Aorta (tissue), 5 donors: Measurements from ENCODE around the gene CTSF. TPM values are rescaled to one million over a fixed set of nuclear protein-coding genes. Genes with fewer than 3 reads are reported as not detected.

ENCODE experiments used
- ATAC-seq: fragments of 200-7000 bp; cut with Tn5 transposase; one replicate; pipeline ENCODE4 v1.9.1; 2022; ENCODE audit warnings: moderate library complexity; ENCODE audit not compliant: low FRiP score
- DNase-seq, 2 donors: peaks; one replicate each; pipeline ENCODE4 v3.0.0-alpha.2; 2020
- H3K27ac ChIP-seq, 2 donors: one replicate each; pipeline ENCODE4 v1.5.1; 2013; ENCODE audit warnings: low read length in 2 of 2, mild to moderate bottlenecking in 2 of 2, moderate library complexity in 2 of 2, control low read depth in 1 of 2, inconsistent platforms in 1 of 2, low read depth in 1 of 2
- H3K27me3 ChIP-seq, 2 donors: one replicate each; pipeline ENCODE4 v1.6.1; 2013; ENCODE audit warnings: control low read depth in 1 of 2, low read length in 1 of 2, mild to moderate bottlenecking in 1 of 2, moderate library complexity in 1 of 2; ENCODE audit not compliant: insufficient read depth in 2 of 2, control insufficient read depth in 1 of 2
- H3K36me3 ChIP-seq, 2 donors: one replicate each; pipeline ENCODE4 v1.6.1; 2013; ENCODE audit warnings: control low read depth in 1 of 2, low read length in 1 of 2, mild to moderate bottlenecking in 1 of 2; ENCODE audit not compliant: insufficient read depth in 2 of 2, control insufficient read depth in 1 of 2
- H3K4me1 ChIP-seq, 2 donors: one replicate each; pipeline ENCODE4 v1.6.1; 2013; ENCODE audit warnings: low read length in 2 of 2, control low read depth in 1 of 2, mild to moderate bottlenecking in 1 of 2, moderate library complexity in 1 of 2; ENCODE audit not compliant: insufficient read depth in 2 of 2, control insufficient read depth in 1 of 2
- H3K4me3 ChIP-seq, 2 donors: one replicate each; pipeline ENCODE4 v1.5.1; 2013; ENCODE audit warnings: low read length in 2 of 2, control low read depth in 1 of 2, mild to moderate bottlenecking in 1 of 2
- H3K9me3 ChIP-seq: one replicate; pipeline ENCODE4 v1.6.1; 2013; ENCODE audit warnings: mild to moderate bottlenecking, low read length; ENCODE audit not compliant: control insufficient read depth
- WGBS, 2 donors: extraction: QIAGEN DNeasy Blood & Tissue Kit; methylation state at CpG; one replicate each; pipeline ENCODE4 v1.1.7; 2013; 5-methylcytosine and 5-hydroxymethylcytosine counted together
- intact Hi-C, 2 donors: fragments of 100-400 bp; cut with DNase I; formaldehyde crosslinking; loops; one replicate each; pipeline versions ENCODE4 v1.14.2 to v1.15.0; 2022
- polyA plus RNA-seq, 2 donors: library from polyadenylated mRNA; stranded (reverse); fragments of 200-250 nt; gene quantifications; one replicate each; pipeline ENCODE4 v1.2.3, GENCODE V29; 2013
- total RNA-seq, 2 donors: library from RNA; stranded (reverse); fragmentation: NEBNext Ultra II Directional; extraction: Animal tissue kit (Norgen Biotek cat#: 25700); gene quantifications; one replicate each; pipeline ENCODE4 v1.2.1, GENCODE V29; 2021
- donor health status: healthy with polysubstance abuse.
- donor health status: Bipolar disorder and iron deficiency.
- donor health status: DM: no; HTN: no; CAD: no.
- donor health status: DM: no; HTN: no; CAD: no.
- donor health status: DM: yes; HTN: yes; CAD: no.

The CTSF gene
- total and polyA plus RNA-seq, 4 donors, result 38.3 to 110 (median 75.3) TPM

- H3K4me3 ChIP-seq, result no peak overlapping the region
- H3K4me1 ChIP-seq, result no peaks in the 10 kb centered on the region
- peak in 1 of 2 donors; percentile 55 for DNase-seq
- H3K27ac ChIP-seq, result no peak overlapping the region
- no peaks in the 10 kb centered on the region for H3K36me3 ChIP-seq
- WGBS, 2 donors, result 91 to 96% methylated on average over 10 of the region's 10 CpGs
- intact Hi-C loops, result loop anchor here in 1 of 2 donors (10.0 kb wide), 1 partner anchor 271 kb away; no protein-coding TSS in a partner anchor
- H3K27me3 ChIP-seq, result no peaks in the 10 kb centered on the region
- H3K9me3 ChIP-seq, result no peaks in the 10 kb centered on the region
- no peak for ATAC-seq
Measured at GRCh38 chr11:66563832-66564231, 4.6 kb downstream of the CTSF start.

GRCh38 chr11:66562907-66563583 is 5.4 kb downstream of the CTSF start:
- Histone ChIP-seq H3K27me3 (no peaks in the 10 kb centered on the region), H3K4me3 (no peak overlapping the region), H3K4me1 (no peaks in the 10 kb centered on the region), H3K27ac (no peak overlapping the region), H3K9me3 (no peaks in the 10 kb centered on the region), H3K36me3 (no peaks in the 10 kb centered on the region)
- DNase-seq (peak in 1 of 2 donors; percentile 70), ATAC-seq (no peak)
- intact Hi-C loops, result loop anchor here in 1 of 2 donors (10.0 kb wide), 1 partner anchor 272 kb away; no protein-coding TSS in a partner anchor
- 89 to 91% methylated on average over 17 to 20 of the region's 20 CpGs for WGBS, 2 donors

- Histone ChIP-seq H3K4me1 (no peaks in the 10 kb centered on the region), H3K27me3 (no peaks in the 10 kb centered on the region), H3K4me3 (no peak overlapping the region), H3K36me3 (no peaks in the 10 kb centered on the region), H3K27ac (no peak overlapping the region), H3K9me3 (no peaks in the 10 kb centered on the region)
- ATAC-seq, result no peak
- WGBS, 2 donors, result 81 to 95% methylated on average over 2 of the region's 2 CpGs
- DNase-seq, result no peak
- intact Hi-C loops, result loop anchor here in 1 of 2 donors (10.0 kb wide), 1 partner anchor 273 kb away; no protein-coding TSS in a partner anchor
Measured at GRCh38 chr11:66562275-66562674, 6.1 kb downstream of the CTSF start.

GRCh38 chr11:66561975-66562248 is 6.5 kb downstream of the CTSF start:
- no peak for ATAC-seq
- 88 to 92% methylated on average over 9 of the region's 9 CpGs for WGBS, 2 donors
- no peaks in the 10 kb centered on the region for H3K27me3 ChIP-seq

GRCh38 chr11:66561178-66561974 is 7.0 kb downstream of the CTSF start:
- no peak for DNase-seq
- no peaks in the 10 kb centered on the region for H3K36me3 ChIP-seq
- H3K4me1 ChIP-seq, result no peaks in the 10 kb centered on the region
- H3K4me3 ChIP-seq, result no peak overlapping the region
- no peaks in the 10 kb centered on the region for H3K27me3 ChIP-seq
- intact Hi-C loops, result loop anchor here in 1 of 2 donors (10.0 kb wide), 1 partner anchor 273 kb away; no protein-coding TSS in a partner anchor
- no peak overlapping the region for H3K27ac ChIP-seq
- WGBS, 2 donors, result 80 to 83% methylated on average over 14 of the region's 14 CpGs
- ATAC-seq, result no peak
- no peaks in the 10 kb centered on the region for H3K9me3 ChIP-seq

More at GRCh38 chr11:66561975-66562248, 6.5 kb downstream of the CTSF start:
- H3K36me3 ChIP-seq, result no peaks in the 10 kb centered on the region
- H3K4me1 ChIP-seq, result no peaks in the 10 kb centered on the region
- H3K9me3 ChIP-seq, result no peaks in the 10 kb centered on the region
- DNase-seq, result no peak
- no peak overlapping the region for H3K27ac ChIP-seq
- no peak overlapping the region for H3K4me3 ChIP-seq
- intact Hi-C loops, result loop anchor here in 1 of 2 donors (10.0 kb wide), 1 partner anchor 273 kb away; no protein-coding TSS in a partner anchor

- 80 to 81% methylated on average over 24 to 27 of the region's 27 CpGs for WGBS, 2 donors
- no peaks in the 10 kb centered on the region for H3K27me3 ChIP-seq
- ATAC-seq, result no peak
- H3K27ac ChIP-seq, result no peak overlapping the region
- no peak for DNase-seq
- intact Hi-C loops, result loop anchor here in 1 of 2 donors (10.0 kb wide), 1 partner anchor 275 kb away; no protein-coding TSS in a partner anchor
- no peak overlapping the region for H3K4me3 ChIP-seq
- H3K4me1 ChIP-seq, result no peaks in the 10 kb centered on the region
- no peaks in the 10 kb centered on the region for H3K9me3 ChIP-seq
- no peaks in the 10 kb centered on the region for H3K36me3 ChIP-seq
Measured at GRCh38 chr11:66559866-66560676, 8.3 kb downstream of the CTSF start.

- intact Hi-C loops, result no loop called here
- no peak for DNase-seq
- no peak overlapping the region for H3K27ac ChIP-seq
- H3K9me3 ChIP-seq, result no peaks in the 10 kb centered on the region
- no peaks in the 10 kb centered on the region for H3K27me3 ChIP-seq
- H3K4me3 ChIP-seq, result no peak overlapping the region
- peak; percentile 31 for ATAC-seq
- H3K4me1 ChIP-seq, result no peaks in the 10 kb centered on the region
- no peaks in the 10 kb centered on the region for H3K36me3 ChIP-seq
- WGBS, 2 donors, result 10 to 14% methylated on average over 35 to 50 of the region's 50 CpGs
Measured at GRCh38 chr11:66559142-66559865, 9.1 kb downstream of the CTSF start.

- 92 to 93% methylated on average over 24 of the region's 24 CpGs for WGBS, 2 donors
- H3K27me3 ChIP-seq, result no peaks in the 10 kb centered on the region
Measured at GRCh38 chr11:66557733-66558326, 10.6 kb downstream of the CTSF start.

More at GRCh38 chr11:66557733-66558326, 10.6 kb downstream of the CTSF start:
- intact Hi-C loops, result no loop called here
- H3K36me3 ChIP-seq, result no peaks in the 10 kb centered on the region
- ATAC-seq (no peak), DNase-seq (no peak)
- H3K4me3 ChIP-seq, result no peak overlapping the region
- no peaks in the 10 kb centered on the region for H3K9me3 ChIP-seq
- no peak overlapping the region for H3K27ac ChIP-seq
- no peaks in the 10 kb centered on the region for H3K4me1 ChIP-seq
